SH-SY5Y (cell line): ENCODE results near the gene ATP6V1G2.
A peak's percentile ranks its signal among the peaks of the same experiment; 100 is the strongest.

Experiments used
- GATA2 ChIP-seq: IDR thresholded peaks from 2 replicates; pipeline ENCODE4 v1.6.1; 2011; ENCODE audit warnings: mild to moderate bottlenecking, low read depth, low read length
- GATA3 ChIP-seq: IDR thresholded peaks from 2 replicates; pipeline ENCODE4 v1.6.1; 2011; ENCODE audit warnings: low read depth, mild to moderate bottlenecking, low read length, moderate library complexity

DNA sequence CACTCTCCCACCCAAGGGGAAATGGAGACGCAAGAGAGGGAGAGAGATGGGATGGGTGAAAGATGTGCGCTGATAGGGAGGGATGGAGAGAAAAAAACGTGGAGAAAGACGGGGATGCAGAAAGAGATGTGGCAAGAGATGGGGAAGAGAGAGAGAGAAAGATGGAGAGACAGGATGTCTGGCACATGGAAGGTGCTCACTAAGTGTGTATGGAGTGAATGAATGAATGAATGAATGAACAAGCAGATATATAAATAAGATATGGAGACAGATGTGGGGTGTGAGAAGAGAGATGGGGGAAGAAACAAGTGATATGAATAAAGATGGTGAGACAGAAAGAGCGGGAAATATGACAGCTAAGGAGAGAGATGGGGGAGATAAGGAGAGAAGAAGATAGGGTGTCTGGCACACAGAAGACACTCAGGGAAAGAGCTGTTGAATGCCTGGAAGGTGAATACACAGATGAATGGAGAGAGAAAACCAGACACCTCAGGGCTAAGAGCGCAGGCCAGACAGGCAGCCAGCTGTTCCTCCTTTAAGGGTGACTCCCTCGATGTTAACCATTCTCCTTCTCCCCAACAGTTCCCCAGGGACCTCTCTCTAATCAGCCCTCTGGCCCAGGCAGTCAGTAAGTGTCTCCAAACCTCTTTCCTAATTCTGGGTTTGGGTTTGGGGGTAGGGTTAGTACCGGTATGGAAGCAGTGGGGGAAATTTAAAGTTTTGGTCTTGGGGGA is 29.7 kb upstream of the ATP6V1G2 start:
- TF ChIP-seq GATA2 (peak; percentile 52; the same call in 1 of the 2 replicates), GATA3 (no peak; the same call in 1 of the 2 replicates)
